BE2C (cell line): ENCODE data around the gene ZNF385A.

Experiments
- DNase-seq: peaks from one replicate; pipeline ENCODE4 v3.0.0-alpha.2; 2020
- H3K27me3 ChIP-seq: fragments of 250-450 bp; sonication (Bioruptor Pico); 2 replicates; pipeline ENCODE4 v1.5.1; 2020; ENCODE audit warnings: mild to moderate bottlenecking
- H3K36me3 ChIP-seq: fragments of 250-450 bp; sonication (Bioruptor Pico); 2 replicates; pipeline ENCODE4 v1.5.1; 2020; ENCODE audit warnings: mild to moderate bottlenecking
- H3K4me1 ChIP-seq: fragments of 250-450 bp; sonication (Bioruptor Pico); 2 replicates; pipeline ENCODE4 v1.5.1; 2020
- H3K4me3 ChIP-seq: 2 replicates; pipeline ENCODE4 v1.5.1; 2011; ENCODE audit warnings: low read depth, low read length
- H3K9me3 ChIP-seq: fragments of 250-450 bp; sonication (Bioruptor Pico); 2 replicates; pipeline ENCODE4 v1.5.1; 2020
- CTCF ChIP-seq: IDR thresholded peaks from 2 replicates; pipeline ENCODE4 v1.5.1; 2012; ENCODE audit warnings: mild to moderate bottlenecking, low read depth, low read length

The ZNF385A gene

GRCh38 chr12:54405106-54405505 is 20.6 kb upstream of the ZNF385A start:
- DNase-seq = no peak
- no peak for TF ChIP-seq CTCF
- H3K36me3 ChIP-seq = no peaks in the 10 kb centered on the region

GRCh38 chr12:54404061-54405004 is 19.8 kb upstream of the ZNF385A start:
- Histone ChIP-seq H3K4me3 (no peak overlapping the region), H3K36me3 (no peaks in the 10 kb centered on the region), H3K27me3 (peaks cover 7% of the 10 kb centered on the region; the same call in 1 of the 2 replicates), H3K9me3 (no peaks in the 10 kb centered on the region), H3K4me1 (no peaks in the 10 kb centered on the region; the same call in 1 of the 2 replicates)
- TF ChIP-seq CTCF = peak; percentile 97
- peak; percentile 61 for DNase-seq

More at GRCh38 chr12:54405106-54405505, 20.6 kb upstream of the ZNF385A start:
- Histone ChIP-seq H3K4me1 (no peaks in the 10 kb centered on the region; the same call in 1 of the 2 replicates), H3K9me3 (no peaks in the 10 kb centered on the region), H3K27me3 (peaks cover 7% of the 10 kb centered on the region; the same call in 1 of the 2 replicates), H3K4me3 (no peak overlapping the region)

- Histone ChIP-seq H3K9me3 (no peaks in the 10 kb centered on the region), H3K4me1 (no peaks in the 10 kb centered on the region), H3K27me3 (no peaks in the 10 kb centered on the region; the same call in 1 of the 2 replicates), H3K4me3 (no peak overlapping the region), H3K36me3 (no peaks in the 10 kb centered on the region)
- no peak for DNase-seq
- no peak for TF ChIP-seq CTCF
Measured at GRCh38 chr12:54401119-54401518, 16.6 kb upstream of the ZNF385A start.

- peak; percentile 100 for TF ChIP-seq CTCF
- DNase-seq = peak; percentile 83
- Histone ChIP-seq H3K4me1 (no peaks in the 10 kb centered on the region), H3K4me3 (no peak overlapping the region), H3K27me3 (no peaks in the 10 kb centered on the region), H3K9me3 (no peaks in the 10 kb centered on the region), H3K36me3 (no peaks in the 10 kb centered on the region)
Measured at GRCh38 chr12:54398995-54399793, 14.7 kb upstream of the ZNF385A start.

- Histone ChIP-seq H3K4me1 (no peaks in the 10 kb centered on the region), H3K9me3 (no peaks in the 10 kb centered on the region), H3K36me3 (no peaks in the 10 kb centered on the region), H3K4me3 (no peak overlapping the region), H3K27me3 (no peaks in the 10 kb centered on the region)
- DNase-seq = no peak
- no peak for TF ChIP-seq CTCF
Measured at GRCh38 chr12:54398218-54398617, 13.7 kb upstream of the ZNF385A start.
